GM12878 (cell line): Measurements from ENCODE around the gene HSP90AB1. TPM values are rescaled to one million over a fixed set of nuclear protein-coding genes. Genes with fewer than 3 reads are reported as not detected.
A peak's percentile ranks its signal among the peaks of the same experiment; 100 is the strongest.

Experiments used
- ASH2L ChIP-seq: fragments of 300-600, 200-600 bp; sonication (generic); IDR thresholded peaks from 2 replicates; pipeline ENCODE4 v1.6.1; 2017; ENCODE audit warnings: low read depth, mild to moderate bottlenecking, borderline replicate concordance
- ATF7 ChIP-seq: fragments of 450-650 bp; IDR thresholded peaks from 2 replicates; pipeline ENCODE4 v1.6.1; 2016; ENCODE audit warnings: low read depth, mild to moderate bottlenecking
- BHLHE40 ChIP-seq, 2 experiments: fragments of 450-650 bp in 1 of 2; IDR thresholded peaks; 2 replicates each; pipeline ENCODE4 v1.6.1; 2011 to 2017; ENCODE audit warnings: low read depth in 2 of 2, borderline replicate concordance in 1 of 2, improper control_type of control experiment in 1 of 2, low read length in 1 of 2, mild to moderate bottlenecking in 1 of 2
- CBX3 ChIP-seq: fragments of 200-600 bp; sonication (generic); IDR thresholded peaks from 2 replicates; pipeline ENCODE4 v1.6.1; 2016; ENCODE audit warnings: low read depth, borderline replicate concordance
- CHD1 ChIP-seq: IDR thresholded peaks from 2 replicates; pipeline ENCODE4 v1.6.1; 2012; ENCODE audit warnings: low read depth, low read length, improper control_type of control experiment
- EP300 ChIP-seq, 2 experiments: fragments of 150-350 bp in 1 of 2; IDR thresholded peaks; 2 replicates each; pipeline ENCODE4 v1.6.1; 2011 to 2012; ENCODE audit warnings: low read depth in 2 of 2, low read length in 2 of 2, borderline replicate concordance in 1 of 2, improper control_type of control experiment in 1 of 2, inconsistent platforms in 1 of 2; ENCODE audit not compliant: control insufficient read depth in 1 of 2
- IKZF2 ChIP-seq, 2 experiments: fragments of 450-650 bp; IDR thresholded peaks; 2 replicates each; pipeline ENCODE4 v1.6.1; 2017; ENCODE audit warnings: mild to moderate bottlenecking in 2 of 2, moderate library complexity in 2 of 2
- IRF5 ChIP-seq: fragments of 450-650 bp; IDR thresholded peaks from 2 replicates; pipeline ENCODE4 v1.6.1; 2017; ENCODE audit warnings: borderline replicate concordance
- MAX ChIP-seq: IDR thresholded peaks from 2 replicates; pipeline ENCODE4 v1.6.1; 2012; ENCODE audit warnings: low read depth, low read length, improper control_type of control experiment
- NFYB ChIP-seq: IDR thresholded peaks from 2 replicates; pipeline ENCODE4 v1.6.1; 2011; ENCODE audit warnings: low read depth, mild to moderate bottlenecking, low read length, improper control_type of control experiment, moderate library complexity; ENCODE audit not compliant: insufficient read depth
- POLR2A ChIP-seq: IDR thresholded peaks from 2 replicates; pipeline ENCODE4 v1.6.1; 2011; ENCODE audit warnings: low read depth, mild to moderate bottlenecking, low read length
- POLR2AphosphoS2 ChIP-seq: IDR thresholded peaks from 2 replicates; pipeline ENCODE4 v1.6.1; 2011; ENCODE audit warnings: low read depth, mild to moderate bottlenecking, low read length, improper control_type of control experiment, moderate library complexity
- RAD51 ChIP-seq: fragments of 450-650 bp; IDR thresholded peaks from 2 replicates; pipeline ENCODE4 v1.6.1; 2016; ENCODE audit warnings: moderate library complexity, mild to moderate bottlenecking, inconsistent platforms
- REST ChIP-seq: IDR thresholded peaks from 2 replicates; pipeline ENCODE4 v1.6.1; 2012; ENCODE audit warnings: mild to moderate bottlenecking, low read depth, low read length
- RFX5 ChIP-seq: IDR thresholded peaks from 2 replicates; pipeline ENCODE4 v1.6.1; 2011; ENCODE audit warnings: low read depth, low read length, improper control_type of control experiment
- SMAD1 ChIP-seq: fragments of 450-650 bp; IDR thresholded peaks from 2 replicates; pipeline ENCODE4 v1.6.1; 2018; ENCODE audit warnings: mild to moderate bottlenecking, low read depth; ENCODE audit not compliant: partially characterized antibody
- TBL1XR1 ChIP-seq: IDR thresholded peaks from 2 replicates; pipeline ENCODE4 v1.6.1; 2012; ENCODE audit warnings: low read depth, low read length, improper control_type of control experiment
- YBX1 ChIP-seq: fragments of 450-650 bp; IDR thresholded peaks from 2 replicates; pipeline ENCODE4 v1.6.1; 2016; ENCODE audit warnings: antibody characterized with exemption
- ZNF207 ChIP-seq: fragments of 450-650 bp; IDR thresholded peaks from 2 replicates; pipeline ENCODE4 v1.6.1; 2014; ENCODE audit warnings: antibody characterized with exemption, mild to moderate bottlenecking, borderline replicate concordance
- ZNF592 ChIP-seq: fragments of 450-650 bp; IDR thresholded peaks from 2 replicates; pipeline ENCODE4 v1.6.1; 2017; ENCODE audit warnings: mild to moderate bottlenecking, moderate library complexity
- ZNF622 ChIP-seq: fragments of 450-650 bp; IDR thresholded peaks from 2 replicates; pipeline ENCODE4 v1.6.1; 2017; ENCODE audit warnings: mild to moderate bottlenecking, inconsistent platforms
- polyA plus RNA-seq, 11 experiments: library from polyadenylated mRNA; depleted of rRNA in 4 of 11; unstranded in 6 of 11; stranded (reverse) in 5 of 11; fragments of >200 nt; fragmentation: Nextera tagmentation in 4 of 11; fragmentation: Illumina TruSeq in 1 of 11; extraction: Ambion mirVana in 4 of 11; extraction: Trizol in 1 of 11; gene quantifications; 1 replicate in 1 of 11; 2 replicates in 10 of 11; pipeline versions ENCODE4 v1.2.1 to v1.2.3, GENCODE V29; 2011 to 2016; ENCODE audit warnings: inconsistent platforms in 2 of 11, missing spikeins in 2 of 11, low read depth in 1 of 11
- total RNA-seq, 4 experiments: library from RNA; depleted of rRNA in 3 of 4; stranded (reverse); fragments of >200 nt in 3 of 4; fragmentation: Illumina TruSeq in 1 of 4; extraction: Trizol in 1 of 4; gene quantifications; 2 replicates each; pipeline versions ENCODE4 v1.2.1 to v1.2.3, GENCODE V29; 2013 to 2021

The HSP90AB1 gene
- total and polyA plus RNA-seq, 10 of the 15 experiments (the other 5 are each of a cell fraction or from before 2014, with no cell fraction given) = 988 to 1,682 (median 1,146) TPM

DNA sequence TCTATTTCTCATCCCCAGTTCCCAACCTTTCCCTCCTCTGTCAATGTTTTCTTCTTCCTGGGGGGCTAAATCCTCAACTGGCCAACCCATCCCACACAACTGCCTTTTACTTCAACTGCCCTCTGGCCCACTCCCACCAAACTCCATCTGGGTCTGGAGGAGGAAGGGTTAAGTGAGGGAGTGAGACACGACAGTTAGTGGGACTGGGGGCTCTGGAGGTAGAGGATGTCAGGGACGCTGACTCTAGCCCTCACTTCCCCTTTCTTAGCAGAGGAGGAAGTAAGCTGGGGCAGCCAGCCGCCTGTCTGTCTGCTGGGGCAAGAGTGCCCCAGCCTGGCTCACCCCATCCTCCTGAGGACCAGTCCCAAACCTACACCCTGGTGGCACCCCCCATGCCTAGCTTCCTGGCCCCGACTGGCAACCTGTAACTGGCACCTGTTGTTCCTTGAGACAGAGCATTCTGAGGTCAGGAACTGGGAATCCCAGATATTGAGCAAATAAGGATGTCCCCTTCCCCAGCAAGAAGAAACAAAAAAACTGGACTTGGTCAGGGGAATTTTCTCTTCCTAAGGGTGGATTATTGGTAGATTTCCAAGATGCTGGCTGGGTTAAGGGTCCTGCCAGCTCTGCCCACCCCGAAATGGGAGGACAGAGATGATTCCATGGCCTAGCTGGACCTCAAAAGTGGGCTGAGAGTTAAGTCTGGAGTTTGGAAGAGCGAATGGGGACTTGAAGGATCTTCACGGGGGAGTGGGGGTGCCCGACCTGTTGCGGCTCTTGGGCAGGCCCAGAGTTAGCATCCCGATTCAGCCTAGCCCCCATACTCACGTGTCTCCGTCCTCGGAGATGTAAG, 17.5 kb downstream of the HSP90AB1 start (continued):
- TF ChIP-seq IRF5 (no peak), RFX5 (no peak), ATF7 (no peak), RAD51 (peak; percentile 31; the same call in 1 of the 2 replicates), ASH2L (no peak), MAX (no peak), ZNF207 (no peak), BHLHE40 (IDR thresholded peaks at IDR 0.05; ENCODE audit: borderline replicate concordance in 1 of 2, low read depth in 2 of 2, low read length in 1 of 2) (peak; percentile 87 to 93), POLR2AphosphoS2 (no peak; the same call in 1 of the 2 replicates), REST (no peak), EP300 (IDR thresholded peaks at IDR 0.05; ENCODE audit: borderline replicate concordance in 1 of 2, control insufficient read depth in 1 of 2, low read depth in 2 of 2, low read length in 2 of 2) (no peak), CBX3 (no peak), SMAD1 (peak; percentile 32), IKZF2 (IDR thresholded peaks at IDR 0.05) (no peak; a peak in 1 of 4 replicates), YBX1 (no peak), NFYB (no peak), TBL1XR1 (peak; percentile 9; the same call in 1 of the 2 replicates), POLR2A (no peak), CHD1 (peak; percentile 26; the same call in 1 of the 2 replicates), ZNF592 (no peak), ZNF622 (no peak)
